K562 (cell line): ENCODE measurements around the gene ERAL1. TPM values are rescaled to one million over a fixed set of nuclear protein-coding genes. Genes with fewer than 3 reads are reported as not detected.

Experiments used
- CSDE1 ChIP-seq, 2 experiments: fragments of 450-650 bp; IDR thresholded peaks; 2 replicates each; pipeline ENCODE4 v1.6.1; 2016; ENCODE audit warnings: mild to moderate bottlenecking in 1 of 2
- DMBX1 ChIP-seq: fragments of 250-450 bp; sonication (Bioruptor Pico); IDR thresholded peaks from 2 replicates; pipeline ENCODE4 v1.8.0; 2022; ENCODE audit warnings: inconsistent platforms, mild to moderate bottlenecking, moderate library complexity, borderline replicate concordance
- ELK3 ChIP-seq: fragments of 450-650 bp; formaldehyde crosslinking; IDR thresholded peaks from 2 replicates; pipeline ENCODE4 v1.4.0; 2020; ENCODE audit warnings: mild to moderate bottlenecking
- FOSL1 ChIP-seq: fragments of 200-800 bp; sonication (Bioruptor generic); conservative IDR thresholded peaks from 2 replicates; pipeline ENCODE4 v1.6.1; 2016; ENCODE audit warnings: missing genetic modification characterization, missing compliant biosample characterization
- FOXA3 ChIP-seq, 2 experiments: fragments of 450-650 bp in 1 of 2; sonication (generic) in 1 of 2; formaldehyde crosslinking; IDR thresholded peaks in 1 of 2; conservative IDR thresholded peaks in 1 of 2; 2 replicates each; pipeline versions ENCODE4 v1.4.0 to v1.8.0; 2020 to 2022; ENCODE audit warnings: mild to moderate bottlenecking in 2 of 2, missing genetic modification reagents in 1 of 2
- KDM2B ChIP-seq: fragments of 250-450 bp; sonication (Bioruptor Pico); IDR thresholded peaks from 2 replicates; pipeline ENCODE4 v1.8.0; 2021; ENCODE audit warnings: mild to moderate bottlenecking, moderate library complexity
- KLF6 ChIP-seq: fragments of 250-450 bp; sonication (Bioruptor Pico); IDR thresholded peaks from 2 replicates; pipeline ENCODE4 v1.4.0; 2020; ENCODE audit warnings: mild to moderate bottlenecking, moderate library complexity, borderline replicate concordance
- LEF1 ChIP-seq: fragments of 450-650 bp; IDR thresholded peaks from 2 replicates; pipeline ENCODE4 v1.6.1; 2016; ENCODE audit warnings: mild to moderate bottlenecking
- MEIS2 ChIP-seq: fragments of 450-650 bp; IDR thresholded peaks from 2 replicates; pipeline ENCODE4 v1.6.1; 2014; ENCODE audit warnings: mild to moderate bottlenecking; ENCODE audit not compliant: partially characterized antibody
- NBN ChIP-seq: fragments of 450-650 bp; IDR thresholded peaks from 2 replicates; pipeline ENCODE4 v1.6.1; 2016; ENCODE audit warnings: low read depth, mild to moderate bottlenecking
- NR4A1 ChIP-seq, 2 experiments: fragments of 250-450 bp in 1 of 2; fragments of 450-650 bp in 1 of 2; sonication (Bioruptor Pico) in 1 of 2; IDR thresholded peaks; 2 replicates each; pipeline versions ENCODE4 v1.4.0 to v1.6.1; 2016 to 2020; ENCODE audit warnings: mild to moderate bottlenecking in 2 of 2, missing compliant biosample characterization in 1 of 2, missing genetic modification characterization in 1 of 2, moderate library complexity in 1 of 2
- RBFOX2 ChIP-seq: fragments of 200-400 bp; formaldehyde crosslinking; IDR thresholded peaks from 2 replicates; pipeline ENCODE4 v1.6.1; 2017; ENCODE audit warnings: low read depth, mild to moderate bottlenecking, low read length, moderate library complexity
- SIN3A ChIP-seq, 2 experiments: fragments of 150-350 bp in 1 of 2; IDR thresholded peaks; 2 replicates each; pipeline ENCODE4 v1.6.1; 2011 to 2016; ENCODE audit warnings: borderline replicate concordance in 2 of 2, low read depth in 2 of 2, low read length in 2 of 2, mild to moderate bottlenecking in 2 of 2, moderate library complexity in 2 of 2; ENCODE audit not compliant: control insufficient read depth in 1 of 2
- SOX6 ChIP-seq: fragments of 450-650 bp; IDR thresholded peaks from 2 replicates; pipeline ENCODE4 v1.6.1; 2014; ENCODE audit warnings: mild to moderate bottlenecking
- SRF ChIP-seq, 2 experiments: fragments of 250-450, 450-650 bp in 1 of 2; sonication (Bioruptor Pico) in 1 of 2; sonication (generic) in 1 of 2; formaldehyde crosslinking; IDR thresholded peaks; 2 replicates each; pipeline versions ENCODE4 v1.5.0 to v1.5.1; 2020 to 2022; ENCODE audit warnings: mild to moderate bottlenecking in 1 of 2, missing genetic modification reagents in 1 of 2
- SUPT5H ChIP-seq: fragments of 450-650 bp; IDR thresholded peaks from 2 replicates; pipeline ENCODE4 v1.6.1; 2016
- TAF1 ChIP-seq: IDR thresholded peaks from 2 replicates; pipeline ENCODE4 v1.6.1; 2011; ENCODE audit warnings: mild to moderate bottlenecking, low read length, moderate library complexity; ENCODE audit not compliant: insufficient read depth, control insufficient read depth, severe bottlenecking; ENCODE audit errors: extremely low read depth
- TCF7 ChIP-seq: sonication (generic); IDR thresholded peaks from 2 replicates; pipeline ENCODE4 v1.6.1; 2016; ENCODE audit warnings: antibody characterized with exemption, borderline replicate concordance
- ZBED1 ChIP-seq: IDR thresholded peaks from 2 replicates; pipeline ENCODE4 v1.6.1; 2014
- ZNF561 ChIP-seq: fragments of 450-650 bp; formaldehyde crosslinking; conservative IDR thresholded peaks from 2 replicates; pipeline ENCODE4 v1.4.0; 2020; ENCODE audit warnings: mild to moderate bottlenecking, moderate library complexity
- polyA plus RNA-seq, 8 experiments: library from polyadenylated mRNA; depleted of rRNA in 4 of 8; stranded (reverse) in 5 of 8; unstranded in 3 of 8; fragments of >200 nt; fragmentation: Nextera tagmentation in 2 of 8; fragmentation: Illumina TruSeq in 1 of 8; extraction: Ambion mirVana in 2 of 8; extraction: Trizol in 1 of 8; gene quantifications; 2 replicates each; pipeline versions ENCODE4 v1.2.1 to v1.2.3, GENCODE V29; 2011 to 2014; ENCODE audit warnings: inconsistent platforms in 1 of 8, missing spikeins in 1 of 8
- total RNA-seq, 7 experiments: library from RNA; depleted of rRNA in 6 of 7; stranded (reverse); fragments of >200 nt in 6 of 7; fragmentation: Illumina TruSeq in 2 of 7; extraction: Trizol in 2 of 7; gene quantifications; 2 replicates each; pipeline versions ENCODE4 v1.2.1 to v1.2.3, GENCODE V29; 2011 to 2021; ENCODE audit warnings: low replicate concordance in 1 of 7
- TF ChIP-seq, protein P1 (sequence below), 2 experiments: fragments of 450-650 bp; IDR thresholded peaks; 2 replicates each; pipeline ENCODE4 v1.6.1; 2016
- TF ChIP-seq, protein P2 (sequence below): fragments of 250-450 bp; sonication (Bioruptor Pico); IDR thresholded peaks from 2 replicates; pipeline ENCODE4 v1.5.0; 2020; ENCODE audit warnings: mild to moderate bottlenecking

ERAL1 gene
- total and polyA plus RNA-seq, 9 of the 15 experiments (the other 6 are each of a cell fraction or from before 2014, with no cell fraction given), result 37.5 to 351 (median 106) TPM

- no peak for TF ChIP-seq ELK3 (CRISPR knock-in tag)
- no peak for TF ChIP-seq MEIS2
- 0 out of 2 replicates have a peak, but pooled peaks have one; percentile 27 for TF ChIP-seq TCF7
- TF ChIP-seq RBFOX2, result peak; percentile 54
- TF ChIP-seq ZNF561, result peak; percentile 47; the same call in 1 of the 2 replicates
- TF ChIP-seq FOSL1 (tag), result peak; percentile 22; the same call in 1 of the 2 replicates
- no peak; the same call in 1 of the 2 replicates for TF ChIP-seq DMBX1 (CRISPR knock-in tag)
- TF ChIP-seq ZBED1, result 0 out of 2 replicates have a peak, but pooled peaks have one; percentile 76
- peak; percentile 65; the same call in 1 of the 2 replicates for TF ChIP-seq LEF1
- TF ChIP-seq NBN, result peak; percentile 69; the same call in 1 of the 2 replicates
- peak; percentile 95 for TF ChIP-seq SUPT5H
- TF ChIP-seq SOX6, result peak; percentile 16; the same call in 1 of the 2 replicates
- TF ChIP-seq, protein P1, sequence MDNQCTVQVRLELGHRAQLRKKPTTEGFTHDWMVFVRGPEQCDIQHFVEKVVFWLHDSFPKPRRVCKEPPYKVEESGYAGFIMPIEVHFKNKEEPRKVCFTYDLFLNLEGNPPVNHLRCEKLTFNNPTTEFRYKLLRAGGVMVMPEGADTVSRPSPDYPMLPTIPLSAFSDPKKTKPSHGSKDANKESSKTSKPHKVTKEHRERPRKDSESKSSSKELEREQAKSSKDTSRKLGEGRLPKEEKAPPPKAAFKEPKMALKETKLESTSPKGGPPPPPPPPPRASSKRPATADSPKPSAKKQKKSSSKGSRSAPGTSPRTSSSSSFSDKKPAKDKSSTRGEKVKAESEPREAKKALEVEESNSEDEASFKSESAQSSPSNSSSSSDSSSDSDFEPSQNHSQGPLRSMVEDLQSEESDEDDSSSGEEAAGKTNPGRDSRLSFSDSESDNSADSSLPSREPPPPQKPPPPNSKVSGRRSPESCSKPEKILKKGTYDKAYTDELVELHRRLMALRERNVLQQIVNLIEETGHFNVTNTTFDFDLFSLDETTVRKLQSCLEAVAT (IDR thresholded peaks at IDR 0.05), result peak; percentile 35 to 89
- TF ChIP-seq SRF (CRISPR knock-in tag; IDR thresholded peaks at IDR 0.05), result peak in 1 of 2 experiments; percentile 31; a peak in 1 of 4 replicates
- TF ChIP-seq NR4A1 (CRISPR knock-in tag; IDR thresholded peaks at IDR 0.05), result no peak
- peak; percentile 54; the same call in 1 of the 2 replicates for TF ChIP-seq NR4A1 (tag; IDR thresholded peaks at IDR 0.05)
- 0 out of 4 replicates have a peak, but pooled peaks of 1 of the 2 experiments have one; percentile 25 for TF ChIP-seq FOXA3 (CRISPR knock-in tag; conservative IDR thresholded peaks at IDR 0.05 in 1 of 2, IDR thresholded peaks at IDR 0.05 in 1 of 2)
- peak; percentile 54 for TF ChIP-seq TAF1
- TF ChIP-seq KLF6, result peak; percentile 24; the same call in 1 of the 2 replicates
- TF ChIP-seq CSDE1 (IDR thresholded peaks at IDR 0.05), result peak in 1 of 2 experiments; percentile 51; a peak in 1 of 4 replicates
- TF ChIP-seq, protein P2, sequence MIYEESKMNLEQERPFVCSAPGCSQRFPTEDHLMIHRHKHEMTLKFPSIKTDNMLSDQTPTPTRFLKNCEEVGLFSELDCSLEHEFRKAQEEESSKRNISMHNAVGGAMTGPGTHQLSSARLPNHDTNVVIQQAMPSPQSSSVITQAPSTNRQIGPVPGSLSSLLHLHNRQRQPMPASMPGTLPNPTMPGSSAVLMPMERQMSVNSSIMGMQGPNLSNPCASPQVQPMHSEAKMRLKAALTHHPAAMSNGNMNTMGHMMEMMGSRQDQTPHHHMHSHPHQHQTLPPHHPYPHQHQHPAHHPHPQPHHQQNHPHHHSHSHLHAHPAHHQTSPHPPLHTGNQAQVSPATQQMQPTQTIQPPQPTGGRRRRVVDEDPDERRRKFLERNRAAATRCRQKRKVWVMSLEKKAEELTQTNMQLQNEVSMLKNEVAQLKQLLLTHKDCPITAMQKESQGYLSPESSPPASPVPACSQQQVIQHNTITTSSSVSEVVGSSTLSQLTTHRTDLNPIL (CRISPR knock-in tag), result no peak
- TF ChIP-seq SIN3A (IDR thresholded peaks at IDR 0.05; ENCODE audit: borderline replicate concordance in 2 of 2, control insufficient read depth in 1 of 2, low read depth in 2 of 2, low read length in 2 of 2), result peak in 1 of 2 experiments; percentile 57; a peak in 2 of 4 replicates
- 0 out of 2 replicates have a peak, but pooled peaks have one; percentile 19 for TF ChIP-seq KDM2B (CRISPR knock-in tag)
Observed at GRCh38 chr17:28861393-28862203, 6.8 kb downstream of the ERAL1 start (continued).
